Measurements from ENCODE around the gene AKR1C8.
"Not testable (repeated sequence)": the region's sequence is repeated elsewhere in the genome, so short reads cannot be mapped to it uniquely, and the experiment has no call there.

The AKR1C8 gene

DNA sequence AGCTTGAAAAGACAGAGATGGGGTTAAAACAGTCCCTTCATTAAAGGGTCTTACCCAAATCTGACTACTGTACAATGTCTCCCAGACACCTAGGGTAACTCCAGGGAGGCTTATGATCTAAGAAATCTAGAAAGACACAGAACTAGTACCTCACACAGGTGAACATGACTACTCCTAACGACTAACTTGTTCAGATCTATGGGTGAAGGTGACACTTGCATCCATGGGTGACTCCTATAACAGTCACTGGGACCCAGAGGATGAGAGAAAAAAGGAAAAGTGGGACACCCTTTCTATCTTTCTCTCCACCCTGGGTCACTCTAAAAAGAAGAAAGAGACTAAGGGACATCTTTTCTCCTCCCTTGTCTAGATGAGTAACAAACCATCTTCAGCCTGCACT is 19.2 kb downstream of the AKR1C8 start:
- DNase-seq: no peak

DNA sequence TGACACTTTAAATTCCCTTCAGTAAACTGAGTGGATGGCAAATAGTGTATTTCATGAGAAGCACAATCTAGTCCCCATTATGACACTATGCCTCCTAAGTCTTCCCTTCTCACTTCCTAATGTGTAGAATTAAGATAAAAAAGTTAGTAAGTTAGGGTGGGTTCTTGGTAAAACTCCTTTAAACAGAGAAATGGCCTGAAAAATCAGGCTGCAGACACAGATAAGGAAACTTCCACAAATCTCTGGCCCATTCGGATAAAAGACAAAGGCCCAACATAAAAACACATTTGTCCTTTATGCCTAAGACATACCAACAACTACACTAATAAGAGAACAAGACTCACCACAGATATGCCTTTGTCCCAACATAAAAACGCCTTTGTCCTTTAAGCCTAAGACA is 21.5 kb downstream of the AKR1C8 start:
- DNase-seq: no peak

DNA sequence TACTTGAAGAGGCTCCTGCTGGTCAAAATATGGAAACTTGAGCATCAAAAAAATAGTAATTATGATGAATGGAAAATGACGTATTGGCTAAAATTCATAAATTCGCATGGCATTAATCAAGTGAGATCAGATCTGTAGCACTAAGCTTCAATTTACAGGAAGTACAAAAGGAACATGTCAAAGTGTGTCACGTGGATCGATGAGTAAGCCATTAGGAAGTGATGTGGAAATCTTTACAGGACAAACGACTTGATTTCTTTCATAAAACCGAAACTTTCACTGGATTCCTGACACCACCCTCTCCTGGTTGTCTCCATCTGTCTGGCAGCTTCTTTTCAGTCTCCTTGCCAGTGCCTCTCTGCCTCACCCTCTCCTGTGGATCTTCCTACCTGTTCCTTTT is 25.8 kb downstream of the AKR1C8 start:
- DNase-seq: no peak

- no peak for DNase-seq
Observed at GRCh38 chr10:5157501-5157900, 27.4 kb downstream of the AKR1C8 start.

GRCh38 chr10:5155951-5156350 is 29.0 kb downstream of the AKR1C8 start:
- DNase-seq: no peak

- no peak for DNase-seq
Observed at GRCh38 chr10:5151076-5151475, 33.9 kb downstream of the AKR1C8 start.

DNA sequence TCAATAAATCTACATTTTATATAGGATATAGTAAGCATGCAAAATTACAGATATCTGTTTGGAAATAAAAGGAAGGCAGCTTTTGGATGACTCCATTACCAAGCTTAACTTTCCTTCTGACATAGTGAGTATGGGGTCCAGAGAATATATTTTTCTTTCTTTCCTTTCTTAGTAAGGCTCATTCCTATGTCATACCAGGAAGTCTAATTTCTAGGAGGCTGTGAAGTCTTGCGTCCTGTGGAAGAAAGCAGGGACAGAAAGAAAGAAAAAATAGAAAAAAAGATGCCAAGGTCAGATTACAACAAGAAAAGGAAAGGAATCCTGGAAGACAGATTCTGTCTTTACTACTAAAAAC is 36.3 kb downstream of the AKR1C8 start:
- DNase-seq: no peak

DNA sequence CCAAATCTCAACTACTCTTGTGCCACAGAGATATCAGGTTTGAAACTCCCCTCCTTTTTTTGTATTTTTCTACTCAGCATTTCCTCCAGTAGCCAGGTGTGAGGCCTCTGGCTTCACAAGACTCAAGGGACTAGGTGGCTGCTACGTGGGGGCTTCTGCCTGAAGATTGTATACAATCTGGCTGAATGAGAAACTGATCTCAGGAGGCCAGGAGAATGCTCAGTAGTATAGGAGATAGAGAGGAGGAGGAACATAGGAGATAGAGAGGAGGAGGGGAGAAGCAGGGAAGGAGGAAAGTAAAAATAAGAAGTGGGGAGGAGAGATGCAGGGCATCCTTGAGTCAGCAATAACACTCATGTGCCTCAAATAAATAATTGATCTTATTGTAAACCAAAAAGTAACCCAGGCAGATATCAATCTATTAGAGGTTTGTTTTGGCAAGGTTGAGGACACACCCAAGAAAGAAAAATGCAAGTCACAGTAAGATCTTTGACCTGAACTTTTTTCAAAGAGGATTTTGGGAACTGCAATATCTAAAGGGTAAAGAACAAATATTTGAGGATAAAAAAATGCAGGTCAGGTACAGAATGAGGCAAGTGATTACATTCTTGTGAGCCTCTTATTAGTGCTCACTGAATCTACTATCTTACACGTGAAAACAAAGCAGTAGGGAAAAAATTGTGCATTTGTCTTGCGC is 36.8 kb downstream of the AKR1C8 start:
- DNase-seq: no peak

DNA sequence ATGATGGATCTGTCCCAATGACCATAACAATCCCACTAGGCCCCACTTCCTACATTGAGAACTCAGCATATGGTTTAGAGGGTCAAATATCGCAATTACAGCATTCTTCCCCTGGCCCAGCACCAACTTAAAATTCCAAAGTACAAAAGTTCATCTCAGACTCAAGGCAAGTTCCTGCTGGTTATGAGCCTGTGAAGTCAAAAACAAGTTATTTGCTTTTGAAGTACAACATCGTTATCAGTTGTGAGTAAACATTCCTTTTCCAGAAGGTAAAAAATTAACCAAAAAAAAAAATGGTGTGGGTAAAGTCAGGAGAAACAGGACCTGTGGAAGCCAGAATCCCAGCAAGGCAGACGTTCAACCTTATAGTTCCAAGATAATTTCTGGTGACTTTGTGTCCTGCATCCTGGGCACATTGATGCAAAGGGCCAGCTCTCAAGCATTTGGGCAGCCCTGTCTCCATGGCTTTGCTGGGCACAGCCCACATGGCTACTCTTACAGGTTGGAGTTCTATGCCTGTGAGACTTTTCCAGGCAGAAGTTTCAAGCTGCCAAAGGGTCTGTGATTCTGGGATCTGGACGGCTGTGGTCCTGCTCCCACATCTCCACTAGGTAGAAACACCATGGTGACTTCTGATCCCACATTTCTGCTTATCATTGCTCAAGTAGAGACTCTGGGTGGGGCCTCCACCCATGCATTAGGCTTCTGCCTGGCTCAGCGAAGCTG is 37.5 kb downstream of the AKR1C8 start:
- DNase-seq: no peak

DNA sequence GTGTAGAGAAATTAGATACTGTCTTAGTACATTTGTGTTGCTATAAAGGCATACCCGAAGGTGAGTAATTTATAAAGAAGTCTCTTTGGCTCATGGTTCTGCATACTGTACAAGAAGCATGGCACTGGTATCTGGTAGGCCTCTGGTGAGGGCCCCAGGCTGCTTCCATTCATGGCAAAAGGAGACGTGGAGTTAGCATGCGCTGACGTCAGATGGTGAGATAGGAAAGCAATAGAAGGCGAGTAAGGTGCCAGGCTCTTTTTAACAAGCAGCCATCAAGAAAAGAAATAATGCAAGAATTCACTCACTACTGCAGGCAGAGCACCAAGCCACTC is 38.1 kb downstream of the AKR1C8 start:
- no peak for DNase-seq

GRCh38 chr10:5143137-5143536 is 41.8 kb downstream of the AKR1C8 start:
- DNase-seq: no peak

DNA sequence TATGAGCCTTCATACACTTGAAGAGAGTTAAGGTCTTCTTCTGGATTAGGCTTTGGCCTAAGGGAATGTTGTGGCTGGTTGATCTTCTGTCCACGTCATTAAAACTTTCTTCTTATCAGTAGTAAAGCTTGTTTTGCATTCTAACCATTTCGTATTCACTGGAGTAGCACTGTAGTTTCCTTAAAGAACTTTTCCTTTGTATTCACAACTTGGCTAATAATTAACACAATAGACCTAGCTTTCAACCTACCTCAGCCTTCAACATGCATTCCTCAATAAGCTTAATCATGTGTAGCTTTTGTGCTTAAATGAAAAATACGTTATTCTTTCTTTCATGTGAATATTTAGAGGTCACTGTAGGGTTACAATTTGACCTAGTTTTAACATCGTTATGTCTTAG is 42.8 kb downstream of the AKR1C8 start:
- no peak for DNase-seq

- DNase-seq: not testable (repeated sequence)
Observed at GRCh38 chr10:5137699-5138098, 47.3 kb downstream of the AKR1C8 start.

- no peak for DNase-seq
Observed at GRCh38 chr10:5136468-5137087, 48.4 kb downstream of the AKR1C8 start.

DNA sequence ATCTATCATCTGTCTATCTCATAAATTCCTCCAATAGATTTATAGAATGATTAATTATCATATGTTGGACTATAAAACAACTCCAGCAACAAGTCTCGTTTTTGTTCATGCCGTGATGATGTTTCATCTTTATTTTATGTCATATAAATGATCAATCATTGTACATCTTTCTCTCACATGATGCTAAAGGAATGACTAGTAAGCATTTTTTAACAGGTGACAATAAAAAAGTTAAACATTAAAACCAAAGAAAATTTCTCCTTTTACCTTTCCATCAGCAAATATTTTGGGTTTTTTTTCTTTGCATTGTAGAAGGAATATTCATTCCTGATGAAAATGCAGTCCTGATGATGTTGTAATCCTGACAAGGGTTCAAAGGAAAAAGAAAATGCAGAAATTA is 49.4 kb downstream of the AKR1C8 start:
- DNase-seq: no peak

GRCh38 chr10:5125315-5126044 is 59.5 kb downstream of the AKR1C8 start:
- DNase-seq: no peak

GRCh38 chr10:5123886-5124285 is 61.1 kb downstream of the AKR1C8 start:
- DNase-seq: no peak

DNA sequence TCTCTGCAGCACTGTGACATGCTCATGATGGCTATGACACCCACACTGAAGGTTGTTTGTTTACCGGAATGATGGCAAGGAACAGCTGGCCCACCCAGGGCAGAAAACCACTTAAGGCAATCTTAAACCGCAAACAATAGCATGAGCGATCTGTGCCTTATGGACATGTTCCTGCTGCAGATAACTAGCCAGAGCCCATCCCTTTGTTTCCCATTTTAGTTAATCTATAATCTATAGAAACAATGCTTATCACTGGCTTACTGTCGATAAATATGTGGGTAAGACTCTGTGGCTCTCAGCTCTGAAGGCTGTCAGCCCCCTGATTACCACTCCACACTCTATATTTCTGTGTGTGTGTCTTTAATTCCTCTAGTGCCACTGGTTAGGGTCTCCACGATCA is 65.0 kb downstream of the AKR1C8 start:
- not testable (repeated sequence) for DNase-seq

DNA sequence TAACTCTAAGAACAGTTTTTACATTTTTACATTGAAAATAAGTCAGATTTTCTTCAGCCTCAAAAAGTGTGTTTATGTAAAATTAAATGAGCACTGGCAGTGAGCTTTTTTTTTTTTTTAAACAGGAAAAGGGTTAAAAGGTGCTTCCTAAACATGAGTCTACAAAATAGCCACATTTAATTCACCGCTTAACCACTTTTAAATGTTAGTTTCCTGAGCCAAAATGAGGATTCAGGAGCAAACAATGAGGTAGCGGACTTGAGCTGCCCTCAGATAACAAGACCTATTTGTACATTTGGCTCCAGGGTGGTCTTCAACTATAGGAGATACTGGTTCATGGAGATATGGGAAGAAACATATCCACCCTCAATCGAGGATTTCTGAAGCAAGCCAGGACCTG is 67.9 kb downstream of the AKR1C8 start:
- DNase-seq: no peak

- DNase-seq: no peak
Observed at GRCh38 chr10:5116621-5117020, 68.3 kb downstream of the AKR1C8 start.

- not testable (repeated sequence) for DNase-seq
Observed at GRCh38 chr10:5109861-5110260, 75.1 kb downstream of the AKR1C8 start.

GRCh38 chr10:5108658-5109416 is 76.1 kb downstream of the AKR1C8 start:
- DNase-seq: no peak
